HL-60 (cell line): Measurements from ENCODE around the gene DDX42.

Experiments used
- DNase-seq, 2 experiments: peaks; one replicate each; pipeline ENCODE4 v3.0.0-alpha.2; 2010 to 2020; ENCODE audit warnings: low read depth in 1 of 2, low spot score in 1 of 2
- H3K27ac ChIP-seq: fragments of 250-450 bp; sonication (Bioruptor Pico); replicated peaks from 2 replicates; pipeline ENCODE4 v1.5.1; 2020; ENCODE audit warnings: mild to moderate bottlenecking, moderate library complexity
- H3K27me3 ChIP-seq: fragments of 250-450 bp; sonication (Bioruptor Pico); 2 replicates; pipeline ENCODE4 v1.5.1; 2021; ENCODE audit warnings: mild to moderate bottlenecking, moderate library complexity; ENCODE audit not compliant: insufficient read depth, poor library complexity, severe bottlenecking
- H3K4me3 ChIP-seq: replicated peaks from 2 replicates; pipeline ENCODE4 v1.5.1; 2011; ENCODE audit warnings: mild to moderate bottlenecking, control low read depth, low read length; ENCODE audit not compliant: insufficient read depth
- GABPA ChIP-seq: IDR thresholded peaks from 2 replicates; pipeline ENCODE4 v1.6.1; 2012; ENCODE audit warnings: low read depth
- POLR2AphosphoS5 ChIP-seq: IDR thresholded peaks from 2 replicates; pipeline ENCODE4 v1.6.1; 2012; ENCODE audit warnings: low read depth
- SPI1 ChIP-seq: IDR thresholded peaks from 2 replicates; pipeline ENCODE4 v1.6.1; 2012; ENCODE audit warnings: low read depth, mild to moderate bottlenecking, borderline replicate concordance
- TF ChIP-seq, protein P1 (sequence below): IDR thresholded peaks from one replicate; pipeline ENCODE4 v1.5.1; 2011; ENCODE audit warnings: low read length, control low read depth, inconsistent platforms; ENCODE audit not compliant: insufficient read depth
- TF ChIP-seq, protein P2 (sequence below): IDR thresholded peaks from 2 replicates; pipeline ENCODE4 v1.6.1; 2012; ENCODE audit warnings: low read depth; ENCODE audit not compliant: insufficient replicate concordance

DDX42 gene

DNA sequence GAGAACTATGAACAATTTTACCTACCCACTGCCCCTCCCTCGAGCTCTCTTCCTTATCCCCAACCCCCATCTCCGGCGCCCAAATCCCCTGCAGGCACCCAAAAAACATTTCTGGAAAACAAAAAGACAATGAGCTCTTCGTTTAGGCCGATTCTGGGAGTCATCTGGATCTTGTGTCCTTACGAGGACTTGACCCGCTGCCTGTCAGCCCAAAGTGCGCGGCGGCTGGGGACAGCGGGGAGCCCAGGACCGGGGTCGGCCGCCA lies 32.9 kb upstream of the DDX42 start:
- peak overlapping the region; percentile 89 for H3K4me3 ChIP-seq
- TF ChIP-seq, protein P1, sequence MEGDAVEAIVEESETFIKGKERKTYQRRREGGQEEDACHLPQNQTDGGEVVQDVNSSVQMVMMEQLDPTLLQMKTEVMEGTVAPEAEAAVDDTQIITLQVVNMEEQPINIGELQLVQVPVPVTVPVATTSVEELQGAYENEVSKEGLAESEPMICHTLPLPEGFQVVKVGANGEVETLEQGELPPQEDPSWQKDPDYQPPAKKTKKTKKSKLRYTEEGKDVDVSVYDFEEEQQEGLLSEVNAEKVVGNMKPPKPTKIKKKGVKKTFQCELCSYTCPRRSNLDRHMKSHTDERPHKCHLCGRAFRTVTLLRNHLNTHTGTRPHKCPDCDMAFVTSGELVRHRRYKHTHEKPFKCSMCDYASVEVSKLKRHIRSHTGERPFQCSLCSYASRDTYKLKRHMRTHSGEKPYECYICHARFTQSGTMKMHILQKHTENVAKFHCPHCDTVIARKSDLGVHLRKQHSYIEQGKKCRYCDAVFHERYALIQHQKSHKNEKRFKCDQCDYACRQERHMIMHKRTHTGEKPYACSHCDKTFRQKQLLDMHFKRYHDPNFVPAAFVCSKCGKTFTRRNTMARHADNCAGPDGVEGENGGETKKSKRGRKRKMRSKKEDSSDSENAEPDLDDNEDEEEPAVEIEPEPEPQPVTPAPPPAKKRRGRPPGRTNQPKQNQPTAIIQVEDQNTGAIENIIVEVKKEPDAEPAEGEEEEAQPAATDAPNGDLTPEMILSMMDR: no peak
- TF ChIP-seq GABPA (no peak), SPI1 (no peak), POLR2AphosphoS5 (no peak)
- TF ChIP-seq, protein P2, sequence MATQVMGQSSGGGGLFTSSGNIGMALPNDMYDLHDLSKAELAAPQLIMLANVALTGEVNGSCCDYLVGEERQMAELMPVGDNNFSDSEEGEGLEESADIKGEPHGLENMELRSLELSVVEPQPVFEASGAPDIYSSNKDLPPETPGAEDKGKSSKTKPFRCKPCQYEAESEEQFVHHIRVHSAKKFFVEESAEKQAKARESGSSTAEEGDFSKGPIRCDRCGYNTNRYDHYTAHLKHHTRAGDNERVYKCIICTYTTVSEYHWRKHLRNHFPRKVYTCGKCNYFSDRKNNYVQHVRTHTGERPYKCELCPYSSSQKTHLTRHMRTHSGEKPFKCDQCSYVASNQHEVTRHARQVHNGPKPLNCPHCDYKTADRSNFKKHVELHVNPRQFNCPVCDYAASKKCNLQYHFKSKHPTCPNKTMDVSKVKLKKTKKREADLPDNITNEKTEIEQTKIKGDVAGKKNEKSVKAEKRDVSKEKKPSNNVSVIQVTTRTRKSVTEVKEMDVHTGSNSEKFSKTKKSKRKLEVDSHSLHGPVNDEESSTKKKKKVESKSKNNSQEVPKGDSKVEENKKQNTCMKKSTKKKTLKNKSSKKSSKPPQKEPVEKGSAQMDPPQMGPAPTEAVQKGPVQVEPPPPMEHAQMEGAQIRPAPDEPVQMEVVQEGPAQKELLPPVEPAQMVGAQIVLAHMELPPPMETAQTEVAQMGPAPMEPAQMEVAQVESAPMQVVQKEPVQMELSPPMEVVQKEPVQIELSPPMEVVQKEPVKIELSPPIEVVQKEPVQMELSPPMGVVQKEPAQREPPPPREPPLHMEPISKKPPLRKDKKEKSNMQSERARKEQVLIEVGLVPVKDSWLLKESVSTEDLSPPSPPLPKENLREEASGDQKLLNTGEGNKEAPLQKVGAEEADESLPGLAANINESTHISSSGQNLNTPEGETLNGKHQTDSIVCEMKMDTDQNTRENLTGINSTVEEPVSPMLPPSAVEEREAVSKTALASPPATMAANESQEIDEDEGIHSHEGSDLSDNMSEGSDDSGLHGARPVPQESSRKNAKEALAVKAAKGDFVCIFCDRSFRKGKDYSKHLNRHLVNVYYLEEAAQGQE: no peak
- peak overlapping the region; percentile 94 for H3K27ac ChIP-seq
- H3K27me3 ChIP-seq: no peaks in the 10 kb centered on the region
- no peak for DNase-seq

DNA sequence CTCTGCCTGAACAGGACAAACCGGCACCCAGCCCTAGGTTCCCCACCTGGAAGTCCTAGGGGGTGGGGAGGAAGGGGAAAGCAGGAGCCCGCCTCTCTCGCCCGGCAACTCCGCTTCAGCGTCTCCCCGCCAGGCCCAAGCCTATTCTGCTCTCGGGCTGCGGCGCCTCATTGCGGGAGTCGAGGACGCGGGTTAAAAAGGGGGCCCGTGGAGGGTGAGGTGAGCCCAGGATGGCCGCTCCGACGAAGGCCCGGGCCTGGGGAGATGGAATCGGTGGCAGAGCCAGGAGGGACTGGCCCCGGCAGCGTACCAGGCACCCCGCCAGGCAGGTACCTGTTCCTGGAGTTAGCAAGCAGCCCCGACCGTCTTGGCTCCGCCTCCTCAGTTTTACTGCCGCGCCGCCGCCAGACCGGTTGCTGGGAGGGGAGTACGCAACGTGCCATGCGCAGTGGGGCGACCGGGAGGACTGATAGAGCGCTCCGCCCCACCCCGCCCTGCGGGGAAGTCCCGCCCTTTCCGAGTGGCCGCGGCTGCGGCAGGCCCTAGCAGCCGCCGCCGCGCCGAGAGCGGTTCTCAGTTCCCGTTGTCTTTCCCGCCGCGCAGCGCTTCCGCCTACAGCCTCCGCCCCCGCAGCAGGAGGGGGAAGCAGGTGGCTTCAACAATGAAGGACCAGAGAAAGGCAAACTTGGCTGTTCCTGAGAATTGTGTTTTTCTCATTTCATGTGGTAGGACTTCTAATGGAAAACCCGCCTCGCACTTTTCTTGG lies 32.4 kb upstream of the DDX42 start, which contains the start of gene STRADA:
Gene STRADA (minus strand): TSS at position 392 of the 766 bp plus-strand sequence. CDS start 13,430 bp downstream, outside the sequence.
- peak; percentile 96 to 99 for DNase-seq
- peak; percentile 71 for TF ChIP-seq SPI1
- TF ChIP-seq, protein P1: no peak
- TF ChIP-seq POLR2AphosphoS5: peak; percentile 90
- peak; percentile 53; the same call in 1 of the 2 replicates for TF ChIP-seq GABPA
- Histone ChIP-seq H3K4me3 (peak within 1 kb of the TSS; percentile 89), H3K27me3 (no peaks in the 10 kb centered on the region), H3K27ac (peak within 1 kb of the TSS; percentile 94)

DNA sequence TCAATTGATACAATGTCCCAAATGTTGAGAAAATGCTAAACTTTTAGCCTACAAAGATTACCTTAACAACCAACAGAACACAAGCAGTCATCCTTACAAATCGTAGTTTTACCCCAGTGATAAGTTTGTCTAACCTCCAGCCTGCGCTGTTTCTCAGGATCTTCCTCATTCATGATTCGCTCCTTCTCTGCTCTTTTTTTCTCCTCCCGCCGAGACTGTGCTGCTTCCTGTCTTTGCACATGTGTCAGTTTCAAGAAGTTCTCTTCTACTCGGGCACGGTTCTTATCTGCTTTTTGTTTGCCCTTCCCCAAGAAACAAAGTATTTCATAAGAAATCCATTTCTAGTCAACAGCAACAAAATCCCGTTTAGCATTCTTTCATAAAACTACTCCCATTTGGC lies 22.2 kb upstream of the DDX42 start:
- DNase-seq: peak in 1 of 2 experiments; percentile 86
- TF ChIP-seq, protein P1: no peak
- peak; percentile 39; the same call in 1 of the 2 replicates for TF ChIP-seq SPI1
- peak; percentile 27; the same call in 1 of the 2 replicates for TF ChIP-seq POLR2AphosphoS5
- no peak for TF ChIP-seq GABPA
- Histone ChIP-seq H3K27me3 (no peaks in the 10 kb centered on the region), H3K27ac (peak overlapping the region; percentile 57), H3K4me3 (no peak overlapping the region)

DNA sequence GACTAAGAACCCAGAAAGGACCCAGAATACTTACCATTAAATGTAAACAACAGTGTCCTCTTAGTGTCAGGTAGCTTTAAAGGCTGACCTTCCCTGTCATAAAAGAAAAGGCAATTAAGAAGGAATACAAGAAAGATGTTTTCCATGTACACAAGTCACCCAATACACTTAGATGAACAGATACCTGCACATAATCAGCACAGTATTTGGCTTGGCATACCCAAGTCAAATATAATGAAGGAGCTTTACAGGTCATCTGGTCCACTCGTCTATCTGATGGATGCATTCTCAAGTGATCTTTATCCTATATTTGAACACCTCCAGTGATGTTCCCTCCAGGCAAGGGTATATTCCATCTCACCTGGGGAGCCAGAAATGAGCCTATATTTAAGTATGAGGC lies 21.3 kb upstream of the DDX42 start:
- Histone ChIP-seq H3K27me3 (no peaks in the 10 kb centered on the region), H3K4me3 (no peak overlapping the region), H3K27ac (peak overlapping the region; percentile 57)
- DNase-seq: no peak
- TF ChIP-seq, protein P2: no peak
- TF ChIP-seq, protein P1: no peak
- TF ChIP-seq POLR2AphosphoS5 (no peak), GABPA (no peak), SPI1 (no peak)
